ENCODE results near the gene KBTBD12. TPM values are rescaled to one million over a fixed set of nuclear protein-coding genes. Genes with fewer than 3 reads are reported as not detected.

KBTBD12 gene
- total RNA-seq, 1 experiment from 2014 or later, result not detected

DNA sequence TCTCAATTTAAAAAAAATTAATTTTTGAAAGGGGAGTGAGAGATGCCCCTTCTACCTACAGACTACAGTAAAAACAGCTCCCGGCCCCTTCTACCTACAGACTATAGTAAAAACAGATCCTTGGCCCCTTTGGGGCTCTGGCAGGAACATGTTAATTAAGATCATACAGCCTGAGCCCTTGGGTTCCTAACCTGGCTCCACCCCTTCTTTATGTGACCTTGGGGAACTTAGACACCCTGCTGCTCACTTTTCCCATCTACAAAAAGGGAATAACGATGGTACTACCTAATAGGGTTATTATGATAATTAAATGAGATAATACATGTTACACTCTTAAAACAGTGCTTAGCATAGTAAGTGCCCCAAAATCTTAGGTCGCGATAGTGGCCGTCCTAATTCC is 77.1 kb downstream of the KBTBD12 start:
- H3K4me2 ChIP-seq (ENCODE audit: low read depth, low read length, poor library complexity, severe bottlenecking), result no peak overlapping the region
- H3K79me2 ChIP-seq (ENCODE audit: low read length), result no peaks in the 10 kb centered on the region
- H4K20me1 ChIP-seq (ENCODE audit: insufficient read depth, low read depth, low read length), result no peaks in the 10 kb centered on the region
- H3K9ac ChIP-seq (ENCODE audit: low read length), result no peak overlapping the region
- no peaks in the 10 kb centered on the region for H3K27me3 ChIP-seq (ENCODE audit: low read length)
- no peak overlapping the region for H2AFZ ChIP-seq (ENCODE audit: low read length)
- no peaks in the 10 kb centered on the region for H3K9me3 ChIP-seq (ENCODE audit: low read length)
- no peak for DNase-seq
- no peak overlapping the region for H3K27ac ChIP-seq (ENCODE audit: low read length)
- no peak overlapping the region for H3K4me3 ChIP-seq (ENCODE audit: low read length)
- H3K9me2 ChIP-seq (replicated peaks; ENCODE audit: insufficient read depth, low read length), result no peaks in the 10 kb centered on the region
- peaks cover 4% of the 10 kb centered on the region; the same call in 1 of the 2 replicates for H3K4me1 ChIP-seq (ENCODE audit: low read length)
- H3K36me3 ChIP-seq (ENCODE audit: insufficient read depth, low read length), result no peaks in the 10 kb centered on the region

DNA sequence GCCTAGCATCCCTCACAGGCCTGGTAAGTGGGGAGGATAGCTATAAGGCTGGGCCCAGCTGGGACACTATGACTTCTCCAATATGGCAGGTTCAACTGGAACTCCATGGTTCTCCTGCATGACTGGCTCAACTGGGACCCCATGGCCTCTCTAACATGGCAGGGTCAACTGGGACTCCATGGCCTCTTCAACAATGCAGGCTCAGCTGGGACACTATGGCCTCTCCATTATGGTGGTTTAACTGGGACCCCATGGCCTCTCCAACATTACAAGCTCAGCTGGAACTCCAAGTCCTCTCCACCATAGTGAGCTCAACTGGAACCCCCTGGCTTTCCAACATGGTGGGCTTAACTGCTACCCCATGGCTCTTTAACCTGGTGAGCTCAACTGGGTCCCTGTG is 79.0 kb downstream of the KBTBD12 start:
- H3K27me3 ChIP-seq (ENCODE audit: low read length), result no peaks in the 10 kb centered on the region
- no peaks in the 10 kb centered on the region for H3K36me3 ChIP-seq (ENCODE audit: insufficient read depth, low read length)
- H3K79me2 ChIP-seq (ENCODE audit: low read length), result no peaks in the 10 kb centered on the region
- no peak overlapping the region for H3K4me3 ChIP-seq (ENCODE audit: low read length)
- no peaks in the 10 kb centered on the region for H4K20me1 ChIP-seq (ENCODE audit: insufficient read depth, low read depth, low read length)
- H3K9me2 ChIP-seq (replicated peaks; ENCODE audit: insufficient read depth, low read length), result no peaks in the 10 kb centered on the region
- DNase-seq, result no peak
- no peaks in the 10 kb centered on the region for H3K9me3 ChIP-seq (ENCODE audit: low read length)
- H3K4me1 ChIP-seq (ENCODE audit: low read length), result no peaks in the 10 kb centered on the region
- H3K9ac ChIP-seq (ENCODE audit: low read length), result no peak overlapping the region
- H3K27ac ChIP-seq (ENCODE audit: low read length), result no peak overlapping the region
- no peak overlapping the region for H3K4me2 ChIP-seq (ENCODE audit: low read depth, low read length, poor library complexity, severe bottlenecking)
- no peak overlapping the region for H2AFZ ChIP-seq (ENCODE audit: low read length)

GRCh38 chr3:127997016-127997415 is 82.0 kb downstream of the KBTBD12 start:
- Histone ChIP-seq H3K36me3 (ENCODE audit: insufficient read depth, low read length) (no peaks in the 10 kb centered on the region), H3K9me2 (replicated peaks; ENCODE audit: insufficient read depth, low read length) (no peaks in the 10 kb centered on the region), H3K4me3 (ENCODE audit: low read length) (no peak overlapping the region), H2AFZ (ENCODE audit: low read length) (no peak overlapping the region), H3K79me2 (ENCODE audit: low read length) (no peaks in the 10 kb centered on the region), H3K9me3 (ENCODE audit: low read length) (no peaks in the 10 kb centered on the region), H3K27ac (ENCODE audit: low read length) (no peak overlapping the region), H4K20me1 (ENCODE audit: insufficient read depth, low read depth, low read length) (no peaks in the 10 kb centered on the region), H3K4me2 (ENCODE audit: low read depth, low read length, poor library complexity, severe bottlenecking) (no peak overlapping the region), H3K4me1 (ENCODE audit: low read length) (no peaks in the 10 kb centered on the region), H3K9ac (ENCODE audit: low read length) (no peak overlapping the region), H3K27me3 (ENCODE audit: low read length) (no peaks in the 10 kb centered on the region)
- DNase-seq, result no peak

GRCh38 chr3:127997961-127998360 is 82.9 kb downstream of the KBTBD12 start:
- no peak for DNase-seq
- Histone ChIP-seq H3K9ac (ENCODE audit: low read length) (no peak overlapping the region), H3K27ac (ENCODE audit: low read length) (no peak overlapping the region), H4K20me1 (ENCODE audit: insufficient read depth, low read depth, low read length) (no peaks in the 10 kb centered on the region), H2AFZ (ENCODE audit: low read length) (no peak overlapping the region), H3K4me2 (ENCODE audit: low read depth, low read length, poor library complexity, severe bottlenecking) (no peak overlapping the region), H3K9me3 (ENCODE audit: low read length) (no peaks in the 10 kb centered on the region), H3K4me3 (ENCODE audit: low read length) (no peak overlapping the region), H3K4me1 (ENCODE audit: low read length) (no peaks in the 10 kb centered on the region), H3K9me2 (replicated peaks; ENCODE audit: insufficient read depth, low read length) (no peaks in the 10 kb centered on the region), H3K36me3 (ENCODE audit: insufficient read depth, low read length) (no peaks in the 10 kb centered on the region), H3K79me2 (ENCODE audit: low read length) (no peaks in the 10 kb centered on the region), H3K27me3 (ENCODE audit: low read length) (no peaks in the 10 kb centered on the region)

- Histone ChIP-seq H3K4me2 (ENCODE audit: low read depth, low read length, poor library complexity, severe bottlenecking) (no peak overlapping the region), H3K4me1 (ENCODE audit: low read length) (no peaks in the 10 kb centered on the region), H3K36me3 (ENCODE audit: insufficient read depth, low read length) (no peaks in the 10 kb centered on the region), H3K4me3 (ENCODE audit: low read length) (no peak overlapping the region), H3K27ac (ENCODE audit: low read length) (no peak overlapping the region), H3K9me3 (ENCODE audit: low read length) (no peaks in the 10 kb centered on the region), H3K9me2 (replicated peaks; ENCODE audit: insufficient read depth, low read length) (no peaks in the 10 kb centered on the region), H4K20me1 (ENCODE audit: insufficient read depth, low read depth, low read length) (no peaks in the 10 kb centered on the region), H3K79me2 (ENCODE audit: low read length) (no peaks in the 10 kb centered on the region), H2AFZ (ENCODE audit: low read length) (no peak overlapping the region), H3K27me3 (ENCODE audit: low read length) (no peaks in the 10 kb centered on the region), H3K9ac (ENCODE audit: low read length) (no peak overlapping the region)
- no peak for DNase-seq
Measured at GRCh38 chr3:127998596-127998995, 83.6 kb downstream of the KBTBD12 start.

- no peak overlapping the region for H2AFZ ChIP-seq (ENCODE audit: low read length)
- H3K9ac ChIP-seq (ENCODE audit: low read length), result no peak overlapping the region
Measured at GRCh38 chr3:127999509-128000106, 84.6 kb downstream of the KBTBD12 start.

DNA sequence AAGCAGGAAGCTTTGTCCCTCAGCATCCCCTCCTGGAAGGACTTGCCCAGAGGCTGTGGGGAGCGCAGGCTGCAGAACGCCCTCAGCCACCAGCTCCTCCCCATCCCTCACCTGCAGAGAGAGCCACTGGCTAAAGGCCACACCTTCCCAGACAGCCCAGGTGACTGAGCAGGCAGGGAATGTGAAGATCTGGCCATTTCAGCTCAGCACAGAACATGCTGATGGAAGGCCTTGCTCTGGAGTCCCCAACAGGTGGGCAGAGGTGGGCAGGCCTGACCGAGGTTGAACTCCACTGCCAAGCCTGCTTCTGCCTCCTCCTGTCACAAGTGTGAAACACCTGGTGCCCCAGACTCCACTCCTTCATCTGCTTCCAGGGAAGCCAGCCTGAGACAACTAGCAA is 86.5 kb downstream of the KBTBD12 start:
- Histone ChIP-seq H2AFZ (ENCODE audit: low read length) (no peak overlapping the region), H3K4me1 (ENCODE audit: low read length) (no peaks in the 10 kb centered on the region), H3K27ac (ENCODE audit: low read length) (no peak overlapping the region), H3K36me3 (ENCODE audit: insufficient read depth, low read length) (no peaks in the 10 kb centered on the region), H4K20me1 (ENCODE audit: insufficient read depth, low read depth, low read length) (no peaks in the 10 kb centered on the region), H3K4me3 (ENCODE audit: low read length) (no peak overlapping the region), H3K9me3 (ENCODE audit: low read length) (no peaks in the 10 kb centered on the region), H3K79me2 (ENCODE audit: low read length) (no peaks in the 10 kb centered on the region), H3K4me2 (ENCODE audit: low read depth, low read length, poor library complexity, severe bottlenecking) (no peak overlapping the region), H3K9ac (ENCODE audit: low read length) (no peak overlapping the region), H3K27me3 (ENCODE audit: low read length) (no peaks in the 10 kb centered on the region), H3K9me2 (replicated peaks; ENCODE audit: insufficient read depth, low read length) (no peaks in the 10 kb centered on the region)
- no peak for DNase-seq

More at GRCh38 chr3:127999509-128000106, 84.6 kb downstream of the KBTBD12 start:
- Histone ChIP-seq H3K9me3 (ENCODE audit: low read length) (no peaks in the 10 kb centered on the region), H3K27ac (ENCODE audit: low read length) (no peak overlapping the region), H3K27me3 (ENCODE audit: low read length) (no peaks in the 10 kb centered on the region), H3K4me2 (ENCODE audit: low read depth, low read length, poor library complexity, severe bottlenecking) (no peak overlapping the region), H3K4me1 (ENCODE audit: low read length) (no peaks in the 10 kb centered on the region), H3K4me3 (ENCODE audit: low read length) (no peak overlapping the region), H4K20me1 (ENCODE audit: insufficient read depth, low read depth, low read length) (no peaks in the 10 kb centered on the region), H3K9me2 (replicated peaks; ENCODE audit: insufficient read depth, low read length) (no peaks in the 10 kb centered on the region), H3K36me3 (ENCODE audit: insufficient read depth, low read length) (no peaks in the 10 kb centered on the region), H3K79me2 (ENCODE audit: low read length) (no peaks in the 10 kb centered on the region)
- DNase-seq, result no peak

GRCh38 chr3:128004661-128005060 is 89.6 kb downstream of the KBTBD12 start:
- H3K9me3 ChIP-seq (ENCODE audit: low read length), result no peaks in the 10 kb centered on the region
- no peaks in the 10 kb centered on the region for H3K79me2 ChIP-seq (ENCODE audit: low read length)
- no peak for DNase-seq
- no peak overlapping the region for H3K4me3 ChIP-seq (ENCODE audit: low read length)
- no peak overlapping the region for H3K9ac ChIP-seq (ENCODE audit: low read length)
- H3K4me1 ChIP-seq (ENCODE audit: low read length), result no peaks in the 10 kb centered on the region
- no peaks in the 10 kb centered on the region for H4K20me1 ChIP-seq (ENCODE audit: insufficient read depth, low read depth, low read length)
- H3K27me3 ChIP-seq (ENCODE audit: low read length), result no peaks in the 10 kb centered on the region
- H3K36me3 ChIP-seq (ENCODE audit: insufficient read depth, low read length), result no peaks in the 10 kb centered on the region
- H3K4me2 ChIP-seq (ENCODE audit: low read depth, low read length, poor library complexity, severe bottlenecking), result no peak overlapping the region
- no peak overlapping the region for H2AFZ ChIP-seq (ENCODE audit: low read length)
- no peak overlapping the region for H3K27ac ChIP-seq (ENCODE audit: low read length)
- no peaks in the 10 kb centered on the region for H3K9me2 ChIP-seq (replicated peaks; ENCODE audit: insufficient read depth, low read length)
